ENCODE data around the gene PLEKHG2.

- TF ChIP-seq CTCF (IDR thresholded peaks at IDR 0.05 in 2 of 3, conservative IDR thresholded peaks at IDR 0.05 in 1 of 3; ENCODE audit: borderline replicate concordance in 1 of 3, insufficient read depth in 1 of 3, low read depth in 2 of 3, low read length in 2 of 3) (no peak), RAD21 (IDR thresholded peaks at IDR 0.05; ENCODE audit: low read depth) (no peak), EZH2 (IDR thresholded peaks at IDR 0.05) (no peak), POLR2AphosphoS5 (IDR thresholded peaks at IDR 0.05; ENCODE audit: low read depth, low read length) (no peak), ZFX (IDR thresholded peaks at IDR 0.05) (no peak), FOSL1 (IDR thresholded peaks at IDR 0.05; ENCODE audit: low read depth) (no peak), SP1 (IDR thresholded peaks at IDR 0.05; ENCODE audit: low read depth) (no peak), SRF (IDR thresholded peaks at IDR 0.05; ENCODE audit: low read depth) (no peak)
These were observed 53.7 kb downstream of the PLEKHG2 start for GRCh38 chr19:39465956-39466747.
